ENCODE results near the gene BAIAP3.
"Not testable (repeated sequence)": the region's sequence is repeated elsewhere in the genome, so short reads cannot be mapped to it uniquely, and the experiment has no call there.

Gene BAIAP3

GRCh38 chr16:1326391-1326790 is 7.1 kb upstream of the BAIAP3 start:
- ChIA-PET POLR2A (interaction anchor here (1.1 to 2.0 kb wide), 3 partner anchors 10 to 95 kb away, joined by 3 to 6 read pairs (median 4); partner anchors contain the start of gene UQCC4), CTCF (no interaction called here)
- TF ChIP-seq CTBP1 (IDR thresholded peaks at IDR 0.05; ENCODE audit: borderline replicate concordance) (no peak), L3MBTL2 (conservative IDR thresholded peaks at IDR 0.05) (no peak), TARDBP (IDR thresholded peaks at IDR 0.05) (no peak), ARNT (IDR thresholded peaks at IDR 0.05) (no peak), BHLHE40 (IDR thresholded peaks at IDR 0.05; ENCODE audit: borderline replicate concordance) (no peak)
- DNase-seq (ENCODE audit: extremely low spot score), result no peak

GRCh38 chr16:1326946-1327618 is 6.4 kb upstream of the BAIAP3 start:
- POLR2A ChIA-PET, result interaction anchor here (1.3 to 2.0 kb wide), 2 partner anchors 11 to 94 kb away, joined by 4 to 6 read pairs; partner anchors contain the start of gene UQCC4
- no peak for DNase-seq (ENCODE audit: extremely low spot score)
- TF ChIP-seq ELF4 (IDR thresholded peaks at IDR 0.05) (no peak), PKNOX1 (IDR thresholded peaks at IDR 0.05) (no peak)
- CTCF ChIA-PET, result no interaction called here

GRCh38 chr16:1327619-1327947 is 5.9 kb upstream of the BAIAP3 start:
- TF ChIP-seq BHLHE40 (IDR thresholded peaks at IDR 0.05; ENCODE audit: borderline replicate concordance) (no peak), FOXA1 (IDR thresholded peaks at IDR 0.05) (no peak), ELF4 (IDR thresholded peaks at IDR 0.05) (no peak), FOXK2 (IDR thresholded peaks at IDR 0.05) (no peak)
- POLR2A ChIA-PET, result interaction anchor here (2.0 kb wide), 1 partner anchor 93 kb away, joined by 6 read pairs; the partner anchor contains the start of gene UQCC4
- CTCF ChIA-PET, result no interaction called here
- DNase-seq (ENCODE audit: extremely low spot score), result no peak

GRCh38 chr16:1328136-1328535 is 5.3 kb upstream of the BAIAP3 start:
- POLR2A ChIA-PET; CTCF ChIA-PET; DNase-seq (ENCODE audit: extremely low spot score): not testable (repeated sequence)

GRCh38 chr16:1328961-1329360 is 4.5 kb upstream of the BAIAP3 start:
- CTCF ChIA-PET; DNase-seq (ENCODE audit: extremely low spot score): not testable (repeated sequence)
- POLR2A ChIA-PET, result interaction anchor here (0.9 kb wide), 1 partner anchor 20 kb away, joined by 3 read pairs; the partner anchor contains the start of gene UBE2I

DNA sequence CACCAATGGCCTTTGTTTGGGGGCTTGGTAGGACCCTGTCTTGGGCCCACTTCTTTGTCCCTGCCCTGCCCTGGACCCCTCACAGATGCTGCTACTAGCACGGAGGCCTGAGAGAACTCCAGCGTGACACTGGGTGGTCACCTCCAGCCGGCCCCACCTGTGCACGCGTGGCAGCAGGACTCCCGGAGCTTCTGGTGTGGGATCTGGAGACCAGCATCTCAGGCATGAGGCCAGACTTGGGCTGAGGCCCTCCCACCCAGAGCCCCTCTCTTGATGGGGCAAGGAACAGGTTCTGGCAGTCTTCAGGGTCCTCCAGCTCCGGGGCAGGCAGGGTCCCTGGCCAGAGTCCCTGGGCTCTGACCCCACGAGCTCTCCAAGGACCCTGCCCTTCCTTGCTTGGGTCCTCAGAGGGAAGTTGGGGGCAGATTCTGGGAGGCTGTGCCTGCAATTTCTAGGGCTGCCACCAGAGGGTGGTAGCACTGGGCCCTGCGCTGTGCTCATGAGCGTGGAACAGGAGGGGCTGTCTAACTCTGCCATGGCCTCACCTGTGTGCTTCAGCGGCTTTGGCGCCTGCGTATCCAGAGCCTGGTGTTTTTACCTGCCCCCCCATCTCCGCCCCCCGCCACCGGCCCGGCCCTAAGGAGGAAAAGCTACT is 3.1 kb upstream of the BAIAP3 start:
- no peak for DNase-seq (ENCODE audit: extremely low spot score)
- CTCF ChIA-PET, result no interaction called here
- POLR2A ChIA-PET, result no interaction called here
- no peak for TF ChIP-seq BHLHE40 (IDR thresholded peaks at IDR 0.05; ENCODE audit: borderline replicate concordance)
- no peak for TF ChIP-seq ARNT (IDR thresholded peaks at IDR 0.05)
- TF ChIP-seq FOXK2 (IDR thresholded peaks at IDR 0.05), result no peak
- TF ChIP-seq FOXM1 (IDR thresholded peaks at IDR 0.05; ENCODE audit: borderline replicate concordance), result no peak
- TF ChIP-seq SP1 (IDR thresholded peaks at IDR 0.05), result no peak
- no peak for TF ChIP-seq NFRKB (IDR thresholded peaks at IDR 0.05)
- TF ChIP-seq HDGF (IDR thresholded peaks at IDR 0.05; ENCODE audit: borderline replicate concordance), result no peak
- TF ChIP-seq SUZ12 (IDR thresholded peaks at IDR 0.05), result no peak
- no peak for TF ChIP-seq LEF1 (IDR thresholded peaks at IDR 0.05; ENCODE audit: borderline replicate concordance)
- TF ChIP-seq ZNF384 (IDR thresholded peaks at IDR 0.05), result no peak
- TF ChIP-seq CTBP1 (IDR thresholded peaks at IDR 0.05; ENCODE audit: borderline replicate concordance), result no peak
- no peak for TF ChIP-seq ELF4 (IDR thresholded peaks at IDR 0.05)
- no peak for TF ChIP-seq PKNOX1 (IDR thresholded peaks at IDR 0.05)
- no peak for TF ChIP-seq FOXA1 (IDR thresholded peaks at IDR 0.05)
- no peak for TF ChIP-seq L3MBTL2 (conservative IDR thresholded peaks at IDR 0.05)
- no peak for TF ChIP-seq TARDBP (IDR thresholded peaks at IDR 0.05)

GRCh38 chr16:1330931-1331711 is 2.3 kb upstream of the BAIAP3 start:
- TF ChIP-seq HDGF (IDR thresholded peaks at IDR 0.05; ENCODE audit: borderline replicate concordance), result no peak
- ChIA-PET POLR2A (interaction anchor here (1.2 kb wide), 1 partner anchor 22 kb away, joined by 8 read pairs; no protein-coding TSS in a partner anchor), CTCF (no interaction called here)
- no peak for DNase-seq (ENCODE audit: extremely low spot score)

Data from HEK293T (cell line).